NCI-H1436 treated with DMSO at 0.1 percent for 48 hours (cell line): Measurements from ENCODE around the gene RNF144A.

Experiments used
- DNase-seq: peaks from one replicate; lab custom pipeline; 2025; lab: John Stamatoyannopoulos, UW

RNF144A gene

GRCh38 chr2:7083580-7084509 lies 166.6 kb downstream of the RNF144A start:
- DNase-seq, result no peak

DNA sequence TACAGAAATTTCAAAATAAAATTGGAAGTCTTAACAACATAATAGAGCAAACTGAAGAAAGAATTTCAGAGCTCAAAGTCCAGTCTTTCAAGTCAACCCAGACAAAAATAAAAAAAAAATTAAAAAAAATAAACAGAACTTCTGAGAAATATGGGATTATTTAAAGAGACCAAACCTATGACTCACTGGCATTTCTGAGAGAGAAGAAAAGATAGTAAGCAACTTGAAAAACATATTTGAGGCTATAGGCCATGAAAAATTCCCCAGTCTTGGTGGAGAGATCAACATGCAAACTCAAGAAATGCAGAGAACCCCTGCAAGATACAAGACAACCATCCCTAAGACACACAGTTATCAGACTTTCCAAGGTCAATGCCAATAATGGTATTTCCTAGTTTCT lies 167.4 kb downstream of the RNF144A start:
- DNase-seq, result no peak

DNA sequence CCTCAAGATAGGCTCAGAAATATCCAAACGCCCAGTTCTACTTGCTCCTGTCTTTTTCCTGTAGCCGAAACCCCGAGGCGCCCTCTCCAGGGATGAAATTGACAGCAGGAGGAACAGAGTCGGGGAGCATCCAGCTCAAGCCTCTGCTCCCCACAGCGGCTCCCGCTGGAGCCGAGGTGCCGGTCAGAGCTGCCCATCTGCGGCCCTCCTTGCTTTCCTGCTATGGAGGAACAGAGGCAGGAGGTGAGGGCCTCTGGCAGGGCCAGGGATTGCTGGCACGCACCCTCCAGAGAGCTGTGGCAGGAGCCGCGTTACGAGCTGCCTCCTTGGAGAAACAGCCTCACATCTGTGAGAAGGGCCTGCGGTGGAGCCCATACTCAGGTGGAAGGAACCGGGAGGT lies 172.1 kb downstream of the RNF144A start:
- no peak for DNase-seq

DNA sequence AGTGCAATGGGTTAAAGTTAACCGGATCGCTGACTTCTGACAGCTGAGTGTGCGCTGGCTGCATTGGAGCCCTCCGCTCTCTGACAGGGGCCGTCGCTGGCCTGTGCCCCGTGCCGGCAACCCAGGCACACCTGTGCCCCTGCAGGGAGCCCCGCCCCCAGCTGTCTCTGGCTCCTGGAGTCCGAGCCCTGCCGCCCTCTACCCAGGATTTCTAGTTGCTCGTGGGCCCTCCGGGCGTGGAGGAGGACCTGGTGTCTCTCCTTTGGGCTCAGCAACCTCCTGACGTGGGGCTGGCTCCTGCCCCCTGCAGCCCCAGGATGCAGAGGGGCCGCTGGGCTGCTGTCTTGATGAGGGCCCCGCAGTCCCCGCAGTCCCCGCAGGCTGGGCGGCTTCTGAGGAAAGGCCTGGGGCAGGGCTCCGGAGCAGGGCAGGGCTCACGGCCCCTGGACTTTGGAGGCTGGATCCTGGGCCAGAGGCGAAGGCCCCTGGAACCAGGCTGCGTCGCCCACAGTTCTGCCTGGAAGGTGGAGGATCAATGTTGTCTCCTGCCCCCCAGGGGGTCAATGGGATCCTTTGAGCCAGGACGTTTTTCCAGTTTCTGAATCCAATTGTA lies 172.8 kb downstream of the RNF144A start:
- no peak for DNase-seq

DNA sequence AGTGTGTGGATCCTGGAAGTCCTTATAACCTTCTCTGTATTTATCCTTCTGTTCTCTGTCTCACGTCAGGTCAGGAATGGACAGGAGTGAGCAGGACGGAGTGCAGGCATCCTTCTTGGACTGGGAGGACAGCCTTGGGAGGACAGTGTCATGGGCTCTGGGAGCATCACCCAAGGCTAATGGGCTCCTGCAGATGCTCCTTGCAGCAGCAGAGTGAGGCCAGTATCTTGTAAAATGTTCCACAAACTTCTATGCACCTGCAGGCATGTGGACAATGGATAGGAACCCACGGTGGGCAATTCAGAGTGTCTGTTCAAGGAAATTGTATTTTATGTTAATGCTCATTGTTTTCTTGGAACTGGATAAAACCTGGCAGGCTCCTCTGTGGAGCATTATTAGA lies 176.2 kb downstream of the RNF144A start:
- no peak for DNase-seq
